Ishikawa (cell line): ENCODE data around the gene FKBP6.

Source experiments
- TCF12 ChIP-seq: IDR thresholded peaks from 2 replicates; pipeline ENCODE4 v1.6.1; 2012; ENCODE audit warnings: low read depth
- TEAD4 ChIP-seq: IDR thresholded peaks from 2 replicates; pipeline ENCODE4 v1.6.1; 2012
- YY1 ChIP-seq: IDR thresholded peaks from 2 replicates; pipeline ENCODE4 v1.6.1; 2012; ENCODE audit warnings: low read depth

DNA sequence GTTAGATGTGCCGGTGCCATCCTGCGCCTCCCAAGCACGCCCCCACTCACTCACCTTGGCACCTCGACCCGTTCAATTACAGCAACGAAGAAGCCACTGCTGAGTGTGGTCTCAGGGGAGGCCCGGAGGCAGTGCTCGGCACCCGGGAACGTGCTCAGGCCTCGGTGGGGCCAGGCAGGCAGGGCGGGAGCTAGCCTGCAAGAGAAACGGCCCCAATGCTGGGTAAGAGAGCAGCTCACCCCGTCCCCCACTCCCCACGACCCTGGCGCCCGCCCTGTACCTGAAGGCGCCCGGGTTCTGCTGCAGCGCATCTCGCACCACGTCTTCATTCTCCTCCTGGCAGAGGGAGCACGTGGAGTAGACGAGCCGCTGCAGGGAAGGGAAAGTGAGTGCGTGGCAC lies 24.4 kb upstream of the FKBP6 start:
- TF ChIP-seq TCF12 (no peak), YY1 (no peak), TEAD4 (no peak)
